Activated T-helper 17 cell treated with anti-CD3 and anti-CD28 coated beads, Interleukin-2, amount 50 U/mL, for 72 hours (primary cell): ENCODE measurements around the gene UBA1. TPM values are rescaled to one million over a fixed set of nuclear protein-coding genes. Genes with fewer than 3 reads are reported as not detected.

Source experiments
- ATAC-seq: fragments of 150-1000 bp; cut with Tn5 transposase; replicated peaks from 2 replicates; pipeline ENCODE4 v1.10.0; 2021; ENCODE audit warnings: mild to moderate bottlenecking, moderate library complexity
- H3K27ac Mint-ChIP-seq: one replicate; pipeline ENCODE4 v1.8.0; 2022; ENCODE audit warnings: mixed read lengths
- H3K27me3 Mint-ChIP-seq: one replicate; pipeline ENCODE4 v1.8.0; 2022; ENCODE audit warnings: mixed read lengths
- H3K36me3 Mint-ChIP-seq: one replicate; pipeline ENCODE4 v1.8.0; 2022; ENCODE audit warnings: low read depth, mild to moderate bottlenecking, mixed read lengths
- H3K4me1 Mint-ChIP-seq: one replicate; pipeline ENCODE4 v1.8.0; 2022; ENCODE audit warnings: mixed read lengths
- H3K4me3 Mint-ChIP-seq: one replicate; pipeline ENCODE4 v1.8.0; 2022; ENCODE audit warnings: mild to moderate bottlenecking, mixed read lengths
- H3K9me3 Mint-ChIP-seq: one replicate; pipeline ENCODE4 v1.8.0; 2022; ENCODE audit warnings: mixed read lengths
- total RNA-seq, 2 donors: library from RNA; stranded (reverse); gene quantifications; one replicate each; pipeline ENCODE4 v1.2.3, GENCODE V29; 2022

UBA1 gene
- total RNA-seq, 2 donors from 2014 or later = 227 to 255 TPM

GRCh38 chrX:47233333-47234113 lies 39.9 kb downstream of the UBA1 start:
- Mint-ChIP-seq H3K27me3 (no peaks in the 10 kb centered on the region), H3K27ac (peak overlapping the region; percentile 94), H3K4me1 (peaks cover 11% of the 10 kb centered on the region), H3K4me3 (peak overlapping the region; percentile 83), H3K9me3 (no peaks in the 10 kb centered on the region), H3K36me3 (peaks cover 28% of the 10 kb centered on the region)
- peak; percentile 93 for ATAC-seq

GRCh38 chrX:47234583-47234982 lies 41.0 kb downstream of the UBA1 start:
- H3K4me3 Mint-ChIP-seq = peak overlapping the region; percentile 83
- H3K27ac Mint-ChIP-seq = peak overlapping the region; percentile 94

GRCh38 chrX:47235691-47236103 lies 42.1 kb downstream of the UBA1 start:
- Mint-ChIP-seq H3K9me3 (no peaks in the 10 kb centered on the region), H3K4me1 (peaks cover 6% of the 10 kb centered on the region), H3K27me3 (no peaks in the 10 kb centered on the region), H3K27ac (peak overlapping the region; percentile 28), H3K4me3 (peak overlapping the region; percentile 83), H3K36me3 (peaks cover 22% of the 10 kb centered on the region)
- ATAC-seq = no peak

More at GRCh38 chrX:47234583-47234982, 41.0 kb downstream of the UBA1 start:
- H3K4me1 Mint-ChIP-seq = peaks cover 11% of the 10 kb centered on the region
- H3K36me3 Mint-ChIP-seq = peaks cover 19% of the 10 kb centered on the region
- no peak for ATAC-seq
- H3K27me3 Mint-ChIP-seq = no peaks in the 10 kb centered on the region
- no peaks in the 10 kb centered on the region for H3K9me3 Mint-ChIP-seq

- H3K27me3 Mint-ChIP-seq = no peaks in the 10 kb centered on the region
- ATAC-seq = no peak
- no peak overlapping the region for H3K27ac Mint-ChIP-seq
- H3K36me3 Mint-ChIP-seq = peaks cover 32% of the 10 kb centered on the region
- no peaks in the 10 kb centered on the region for H3K9me3 Mint-ChIP-seq
- no peak overlapping the region for H3K4me3 Mint-ChIP-seq
- peaks cover 6% of the 10 kb centered on the region for H3K4me1 Mint-ChIP-seq
Observed at GRCh38 chrX:47239199-47239598, 45.6 kb downstream of the UBA1 start.

- no peak overlapping the region for H3K4me3 Mint-ChIP-seq
- H3K27me3 Mint-ChIP-seq = no peaks in the 10 kb centered on the region
- H3K27ac Mint-ChIP-seq = no peak overlapping the region
- H3K9me3 Mint-ChIP-seq = no peaks in the 10 kb centered on the region
- H3K4me1 Mint-ChIP-seq = peaks cover 6% of the 10 kb centered on the region
- no peak for ATAC-seq
- H3K36me3 Mint-ChIP-seq = peaks cover 34% of the 10 kb centered on the region
Observed at GRCh38 chrX:47239898-47240545, 46.4 kb downstream of the UBA1 start.

GRCh38 chrX:47240619-47241018 lies 47.0 kb downstream of the UBA1 start:
- Mint-ChIP-seq H3K27me3 (no peaks in the 10 kb centered on the region), H3K36me3 (peaks cover 35% of the 10 kb centered on the region), H3K4me3 (no peak overlapping the region), H3K9me3 (no peaks in the 10 kb centered on the region), H3K4me1 (peaks cover under 1% of the 10 kb centered on the region), H3K27ac (no peak overlapping the region)
- no peak for ATAC-seq

- no peak overlapping the region for H3K27ac Mint-ChIP-seq
- H3K4me1 Mint-ChIP-seq = no peaks in the 10 kb centered on the region
- H3K27me3 Mint-ChIP-seq = no peaks in the 10 kb centered on the region
Observed at GRCh38 chrX:47241201-47242011, 47.8 kb downstream of the UBA1 start.

GRCh38 chrX:47242321-47242720 lies 48.7 kb downstream of the UBA1 start:
- Mint-ChIP-seq H3K27ac (no peak overlapping the region), H3K4me3 (no peak overlapping the region), H3K9me3 (no peaks in the 10 kb centered on the region), H3K4me1 (no peaks in the 10 kb centered on the region), H3K27me3 (no peaks in the 10 kb centered on the region), H3K36me3 (peaks cover 47% of the 10 kb centered on the region)
- no peak for ATAC-seq

More at GRCh38 chrX:47241201-47242011, 47.8 kb downstream of the UBA1 start:
- Mint-ChIP-seq H3K4me3 (no peak overlapping the region), H3K9me3 (no peaks in the 10 kb centered on the region), H3K36me3 (peaks cover 43% of the 10 kb centered on the region)
- ATAC-seq = no peak

GRCh38 chrX:47243351-47243750 lies 49.7 kb downstream of the UBA1 start:
- no peaks in the 10 kb centered on the region for H3K9me3 Mint-ChIP-seq
- H3K4me3 Mint-ChIP-seq = no peak overlapping the region
- peaks cover 4% of the 10 kb centered on the region for H3K4me1 Mint-ChIP-seq
- H3K27ac Mint-ChIP-seq = no peak overlapping the region
- no peak for ATAC-seq
- H3K36me3 Mint-ChIP-seq = peaks cover 57% of the 10 kb centered on the region
- no peaks in the 10 kb centered on the region for H3K27me3 Mint-ChIP-seq

- Mint-ChIP-seq H3K4me1 (peaks cover 11% of the 10 kb centered on the region), H3K9me3 (no peaks in the 10 kb centered on the region), H3K4me3 (no peak overlapping the region), H3K27me3 (no peaks in the 10 kb centered on the region), H3K36me3 (peaks cover 61% of the 10 kb centered on the region), H3K27ac (no peak overlapping the region)
- no peak for ATAC-seq
Observed at GRCh38 chrX:47244676-47245075, 51.0 kb downstream of the UBA1 start.

GRCh38 chrX:47245156-47245555 lies 51.5 kb downstream of the UBA1 start:
- H3K27ac Mint-ChIP-seq = no peak overlapping the region
- H3K36me3 Mint-ChIP-seq = peaks cover 57% of the 10 kb centered on the region
- H3K9me3 Mint-ChIP-seq = no peaks in the 10 kb centered on the region
- no peaks in the 10 kb centered on the region for H3K27me3 Mint-ChIP-seq
- no peak overlapping the region for H3K4me3 Mint-ChIP-seq
- peaks cover 14% of the 10 kb centered on the region for H3K4me1 Mint-ChIP-seq
- ATAC-seq = no peak

- Mint-ChIP-seq H3K4me3 (peak overlapping the region; percentile 22), H3K36me3 (peaks cover 37% of the 10 kb centered on the region), H3K4me1 (peaks cover 14% of the 10 kb centered on the region), H3K27ac (peak overlapping the region; percentile 51), H3K9me3 (no peaks in the 10 kb centered on the region), H3K27me3 (no peaks in the 10 kb centered on the region)
- ATAC-seq = peak; percentile 72
Observed at GRCh38 chrX:47247206-47247998, 53.8 kb downstream of the UBA1 start.

- H3K27ac Mint-ChIP-seq = peak overlapping the region; percentile 51
- peaks cover 14% of the 10 kb centered on the region for H3K4me1 Mint-ChIP-seq
- H3K9me3 Mint-ChIP-seq = no peaks in the 10 kb centered on the region
- peak overlapping the region; percentile 22 for H3K4me3 Mint-ChIP-seq
- no peaks in the 10 kb centered on the region for H3K27me3 Mint-ChIP-seq
- ATAC-seq = no peak
- H3K36me3 Mint-ChIP-seq = peaks cover 37% of the 10 kb centered on the region
Observed at GRCh38 chrX:47247999-47248320, 54.3 kb downstream of the UBA1 start.

GRCh38 chrX:47248576-47248975 lies 54.9 kb downstream of the UBA1 start:
- Mint-ChIP-seq H3K27me3 (no peaks in the 10 kb centered on the region), H3K4me3 (no peak overlapping the region), H3K9me3 (no peaks in the 10 kb centered on the region), H3K27ac (no peak overlapping the region), H3K36me3 (peaks cover 35% of the 10 kb centered on the region), H3K4me1 (peaks cover 14% of the 10 kb centered on the region)
- ATAC-seq = no peak
